Measurements from ENCODE around the gene EMD.
A peak's percentile ranks its signal among the peaks of the same experiment; 100 is the strongest.
"Not testable (repeated sequence)": the region's sequence is repeated elsewhere in the genome, so short reads cannot be mapped to it uniquely, and the experiment has no call there.

EMD gene

GRCh38 chrX:154378799-154379568, at the start of gene EMD:
Gene EMD (plus strand): TSS chrX:154379295. CDS start chrX:154379485, 190 bp downstream.
- peak; percentile 100 for DNase-seq (ENCODE audit: low read depth, low spot score)

- DNase-seq (ENCODE audit: low read depth, low spot score), result no peak
Measured at GRCh38 chrX:154332561-154332960, 46.5 kb upstream of the EMD start.

GRCh38 chrX:154333116-154333515, 46.0 kb upstream of the EMD start:
- no peak for DNase-seq (ENCODE audit: low read depth, low spot score)

GRCh38 chrX:154333837-154334271, 45.2 kb upstream of the EMD start:
- DNase-seq (ENCODE audit: low read depth, low spot score), result no peak

- DNase-seq (ENCODE audit: low read depth, low spot score), result no peak
Measured at GRCh38 chrX:154334496-154334895, 44.6 kb upstream of the EMD start.

- not testable (repeated sequence) for DNase-seq (ENCODE audit: low read depth, low spot score)
Measured at GRCh38 chrX:154341399-154342298, 37.4 kb upstream of the EMD start.

- DNase-seq (ENCODE audit: low read depth, low spot score), result not testable (repeated sequence)
Measured at GRCh38 chrX:154343063-154343462, 36.0 kb upstream of the EMD start.

GRCh38 chrX:154343620-154344019, 35.5 kb upstream of the EMD start:
- DNase-seq (ENCODE audit: low read depth, low spot score), result not testable (repeated sequence)

- DNase-seq (ENCODE audit: low read depth, low spot score), result no peak
Measured at GRCh38 chrX:154348114-154348531, 31.0 kb upstream of the EMD start.

- peak; percentile 48 for DNase-seq (ENCODE audit: low read depth, low spot score)
Measured at GRCh38 chrX:154348646-154349358, 30.3 kb upstream of the EMD start.

GRCh38 chrX:154349359-154349935, 29.6 kb upstream of the EMD start:
- no peak for DNase-seq (ENCODE audit: low read depth, low spot score)

GRCh38 chrX:154349979-154350378, 29.1 kb upstream of the EMD start:
- DNase-seq (ENCODE audit: low read depth, low spot score), result no peak

GRCh38 chrX:154350429-154351182, 28.5 kb upstream of the EMD start:
- no peak for DNase-seq (ENCODE audit: low read depth, low spot score)

GRCh38 chrX:154351183-154352011, 27.7 kb upstream of the EMD start:
- DNase-seq (ENCODE audit: low read depth, low spot score), result no peak

GRCh38 chrX:154352012-154352401, 27.1 kb upstream of the EMD start:
- no peak for DNase-seq (ENCODE audit: low read depth, low spot score)

- DNase-seq (ENCODE audit: low read depth, low spot score), result no peak
Measured at GRCh38 chrX:154352466-154352865, 26.6 kb upstream of the EMD start.

- DNase-seq (ENCODE audit: low read depth, low spot score), result no peak
Measured at GRCh38 chrX:154353172-154353843, 25.8 kb upstream of the EMD start.

- no peak for DNase-seq (ENCODE audit: low read depth, low spot score)
Measured at GRCh38 chrX:154354013-154354412, 25.1 kb upstream of the EMD start.

GRCh38 chrX:154354516-154354915, 24.6 kb upstream of the EMD start:
- no peak for DNase-seq (ENCODE audit: low read depth, low spot score)

Data from ELF-1 (cell line).